GM12878 (cell line): Measurements from ENCODE around the gene SPPL2B. TPM values are rescaled to one million over a fixed set of nuclear protein-coding genes. Genes with fewer than 3 reads are reported as not detected.

Experiments used
- ATAC-seq: fragments of 200-7000 bp; cut with Tn5 transposase; 3 replicates; pipeline ENCODE4 v1.9.1; 2020; ENCODE audit warnings: mild to moderate bottlenecking, moderate library complexity
- BruUV-seq: library from RNA; stranded (reverse); fragments of 400-500 nt; replicated peaks from 2 replicates; lab custom pipeline; 2021; lab: Mats Ljungman, UMichigan
- CTCF ChIA-PET: fragments of 300-600 bp; sonication (Branson Sonifier 250); formaldehyde crosslinking; extraction: SDS; loops from one replicate; lab custom pipeline; 2021; ENCODE audit warnings: inconsistent platforms; lab: Yijun Ruan, JAX
- POLR2A ChIA-PET: fragments of 350-600 bp; formaldehyde crosslinking; extraction: SDS; loops from one replicate; lab custom pipeline; 2021; ENCODE audit warnings: inconsistent platforms; lab: Charles Lee
- RAD21 ChIA-PET: fragments of 300-600 bp; sonication (Branson Sonifier 250); formaldehyde crosslinking; loops from one replicate; lab custom pipeline; 2023; ENCODE audit warnings: antibody characterized with exemption; ENCODE audit not compliant: unreplicated experiment; lab: Charles Lee
- SMC1A ChIA-PET: fragments of 300-600 bp; sonication (Branson Sonifier 250); formaldehyde crosslinking; loops from one replicate; lab custom pipeline; 2023; ENCODE audit not compliant: unreplicated experiment, uncharacterized antibody; lab: Charles Lee
- DNase-seq: peaks from one replicate; pipeline ENCODE4 v3.0.0-alpha.2; 2011; ENCODE audit warnings: low read depth, low spot score
- FAIRE-seq: peaks from 3 replicates; lab custom pipeline; 2011; peaks lifted over from hg19 to GRCh38; lab: Jason Lieb, UNC
- H2AFZ ChIP-seq: 2 replicates; pipeline ENCODE4 v1.6.0; 2011; ENCODE audit warnings: low read depth, low read length, control low read depth; ENCODE audit not compliant: control insufficient read depth
- H3K27ac ChIP-seq: 2 replicates; pipeline ENCODE4 v1.5.1; 2011; ENCODE audit warnings: control low read depth; ENCODE audit not compliant: control insufficient read depth, insufficient read depth
- H3K27me3 ChIP-seq, 2 experiments: replicated peaks in 1 of 2; 2 replicates each; pipeline versions ENCODE4 v1.6.0 to v1.6.1; 2011; ENCODE audit warnings: low read length in 1 of 2; ENCODE audit not compliant: control insufficient read depth in 2 of 2, insufficient read depth in 2 of 2
- H3K36me3 ChIP-seq, 2 experiments: 2 replicates each; pipeline ENCODE4 v1.5.1; 2011; ENCODE audit warnings: low read length in 1 of 2; ENCODE audit not compliant: control insufficient read depth in 2 of 2, insufficient read depth in 2 of 2
- H3K4me1 ChIP-seq: 2 replicates; pipeline ENCODE4 v1.6.1; 2011; ENCODE audit warnings: mild to moderate bottlenecking, low read length, moderate library complexity, mixed read lengths; ENCODE audit not compliant: control insufficient read depth, insufficient read depth
- H3K4me2 ChIP-seq: 2 replicates; pipeline ENCODE4 v1.6.0; 2011; ENCODE audit warnings: control low read depth; ENCODE audit not compliant: control insufficient read depth, insufficient read depth
- H3K4me3 ChIP-seq: fragments of 200-600 bp; sonication (generic); 2 replicates; pipeline ENCODE4 v1.5.1; 2016
- H3K79me2 ChIP-seq: 2 replicates; pipeline ENCODE4 v1.6.0; 2011; ENCODE audit warnings: low read length; ENCODE audit not compliant: control insufficient read depth, insufficient read depth
- H3K9ac ChIP-seq: 2 replicates; pipeline ENCODE4 v1.8.0; 2011; ENCODE audit warnings: low read length, control low read depth, mixed read lengths; ENCODE audit not compliant: control insufficient read depth, insufficient read depth
- H3K9me3 ChIP-seq: replicated peaks from 3 replicates; pipeline ENCODE4 v1.5.1; 2011; ENCODE audit warnings: mild to moderate bottlenecking, low read length; ENCODE audit not compliant: control insufficient read depth, insufficient read depth
- H4K20me1 ChIP-seq: 2 replicates; pipeline ENCODE4 v1.6.0; 2011; ENCODE audit not compliant: control insufficient read depth, insufficient read depth
- CBX5 ChIP-seq: sonication (generic); IDR thresholded peaks from 2 replicates; pipeline ENCODE4 v1.6.1; 2016; ENCODE audit warnings: low read depth, moderate library complexity, mild to moderate bottlenecking, inconsistent platforms
- CEBPB ChIP-seq, 2 experiments: fragments of 150-350 bp in 1 of 2; IDR thresholded peaks; 2 replicates each; pipeline ENCODE4 v1.6.1; 2012 to 2014; ENCODE audit warnings: low read depth in 2 of 2, low read length in 2 of 2, borderline replicate concordance in 1 of 2, inconsistent platforms in 1 of 2
- CHD4 ChIP-seq: fragments of 200-600 bp; sonication (generic); IDR thresholded peaks from 2 replicates; pipeline ENCODE4 v1.6.1; 2016; ENCODE audit warnings: mild to moderate bottlenecking
- FOS ChIP-seq: IDR thresholded peaks from 3 replicates; pipeline ENCODE4 v1.6.1; 2011; ENCODE audit warnings: borderline replicate concordance; ENCODE audit not compliant: insufficient read length; ENCODE audit errors: extremely low read depth
- HDAC2 ChIP-seq: fragments of 200-600 bp; sonication (generic); IDR thresholded peaks from 2 replicates; pipeline ENCODE4 v1.6.1; 2017
- NFYB ChIP-seq: IDR thresholded peaks from 2 replicates; pipeline ENCODE4 v1.6.1; 2011; ENCODE audit warnings: low read depth, mild to moderate bottlenecking, low read length, improper control_type of control experiment, moderate library complexity; ENCODE audit not compliant: insufficient read depth
- TAF1 ChIP-seq: IDR thresholded peaks from 2 replicates; pipeline ENCODE4 v1.6.1; 2011; ENCODE audit warnings: mild to moderate bottlenecking, low read depth, low read length, borderline replicate concordance
- ZNF274 ChIP-seq: IDR thresholded peaks from one replicate; pipeline ENCODE4 v1.8.0; 2011; ENCODE audit not compliant: insufficient read length, insufficient read depth
- ZNF384 ChIP-seq: IDR thresholded peaks from 2 replicates; pipeline ENCODE4 v1.6.1; 2012; ENCODE audit warnings: low read depth, mild to moderate bottlenecking, low read length, improper control_type of control experiment, borderline replicate concordance
- WGBS: methylation state at CpG from one replicate; pipeline ENCODE4 v1.1.6; 2016; ENCODE audit warnings: low lambda C conversion rate; ENCODE audit not compliant: insufficient replicate concordance, insufficient coverage; ENCODE audit errors: missing lambda C conversion rate; 5-methylcytosine and 5-hydroxymethylcytosine counted together
- in situ Hi-C: fragments of 300-500 bp; cut with MboI; formaldehyde crosslinking; loops from 9 replicates; pipeline ENCODE4 v1.14.3; 2018; ENCODE audit warnings: mixed read lengths
- intact Hi-C: fragments of 100-400 bp; cut with micrococcal nuclease; formaldehyde crosslinking; loops from one replicate; pipeline ENCODE4 v1.14.2; 2022; ENCODE audit not compliant: unreplicated experiment
- polyA plus RNA-seq, 11 experiments: library from polyadenylated mRNA; depleted of rRNA in 4 of 11; unstranded in 6 of 11; stranded (reverse) in 5 of 11; fragments of >200 nt; fragmentation: Nextera tagmentation in 4 of 11; fragmentation: Illumina TruSeq in 1 of 11; extraction: Ambion mirVana in 4 of 11; extraction: Trizol in 1 of 11; gene quantifications; 1 replicate in 1 of 11; 2 replicates in 10 of 11; pipeline versions ENCODE4 v1.2.1 to v1.2.3, GENCODE V29; 2011 to 2016; ENCODE audit warnings: inconsistent platforms in 2 of 11, missing spikeins in 2 of 11, low read depth in 1 of 11
- total RNA-seq, 4 experiments: library from RNA; depleted of rRNA in 3 of 4; stranded (reverse); fragments of >200 nt in 3 of 4; fragmentation: Illumina TruSeq in 1 of 4; extraction: Trizol in 1 of 4; gene quantifications; 2 replicates each; pipeline versions ENCODE4 v1.2.1 to v1.2.3, GENCODE V29; 2013 to 2021
- TF ChIP-seq, protein P1 (sequence below): fragments of 450-650 bp; IDR thresholded peaks from 2 replicates; pipeline ENCODE4 v1.6.1; 2017; ENCODE audit warnings: mild to moderate bottlenecking, low read depth, inconsistent platforms; ENCODE audit not compliant: poor library complexity, severe bottlenecking
- TF ChIP-seq, protein P2 (sequence below): fragments of 450-650 bp; formaldehyde crosslinking; IDR thresholded peaks from 2 replicates; pipeline ENCODE4 v1.5.0; 2022; ENCODE audit warnings: mild to moderate bottlenecking, missing genetic modification characterization

SPPL2B gene
- total and polyA plus RNA-seq, 10 of the 15 experiments (the other 5 are each of a cell fraction or from before 2014, with no cell fraction given), result 0.29 to 56.5 (median 18.3) TPM

DNA sequence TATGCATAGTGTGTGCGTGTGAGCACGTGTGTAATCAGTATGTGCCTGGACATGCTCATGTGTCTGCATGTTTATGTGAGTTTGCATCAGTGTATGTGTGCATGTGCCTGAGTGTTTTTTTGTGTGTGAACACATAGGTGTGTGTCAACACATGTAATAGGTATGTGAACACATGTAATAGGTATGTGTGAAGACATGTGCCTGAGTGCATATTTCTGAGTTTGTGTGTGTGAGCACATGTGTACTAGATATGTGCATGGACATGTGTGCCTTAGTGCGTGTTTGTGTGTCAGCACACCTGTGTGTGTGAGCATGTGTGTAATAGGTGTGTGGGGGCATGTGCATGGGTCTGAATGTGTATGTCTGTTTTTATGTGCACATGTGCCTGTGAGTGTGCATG is 7.4 kb downstream of the SPPL2B start:
- RAD21 ChIA-PET, result no interaction called here
- Histone ChIP-seq H3K9me3 (no peaks in the 10 kb centered on the region; the same call in 2 of the 3 replicates), H3K79me2 (peaks cover 19% of the 10 kb centered on the region), H3K4me2 (no peak overlapping the region), H3K36me3 (peaks cover 0 to 6% of the 10 kb centered on the region in 2 experiments; a peak in 3 of 4 replicates), H3K4me1 (peaks cover 10% of the 10 kb centered on the region), H3K4me3 (no peak overlapping the region), H2AFZ (no peak overlapping the region), H3K27ac (no peak overlapping the region), H3K27me3 (no peaks in the 10 kb centered on the region), H3K9ac (no peak overlapping the region), H4K20me1 (no peaks in the 10 kb centered on the region)
- POLR2A ChIA-PET, result no interaction called here
- FAIRE-seq (no peak), DNase-seq (no peak), ATAC-seq (no peak)
- TF ChIP-seq, protein P1, sequence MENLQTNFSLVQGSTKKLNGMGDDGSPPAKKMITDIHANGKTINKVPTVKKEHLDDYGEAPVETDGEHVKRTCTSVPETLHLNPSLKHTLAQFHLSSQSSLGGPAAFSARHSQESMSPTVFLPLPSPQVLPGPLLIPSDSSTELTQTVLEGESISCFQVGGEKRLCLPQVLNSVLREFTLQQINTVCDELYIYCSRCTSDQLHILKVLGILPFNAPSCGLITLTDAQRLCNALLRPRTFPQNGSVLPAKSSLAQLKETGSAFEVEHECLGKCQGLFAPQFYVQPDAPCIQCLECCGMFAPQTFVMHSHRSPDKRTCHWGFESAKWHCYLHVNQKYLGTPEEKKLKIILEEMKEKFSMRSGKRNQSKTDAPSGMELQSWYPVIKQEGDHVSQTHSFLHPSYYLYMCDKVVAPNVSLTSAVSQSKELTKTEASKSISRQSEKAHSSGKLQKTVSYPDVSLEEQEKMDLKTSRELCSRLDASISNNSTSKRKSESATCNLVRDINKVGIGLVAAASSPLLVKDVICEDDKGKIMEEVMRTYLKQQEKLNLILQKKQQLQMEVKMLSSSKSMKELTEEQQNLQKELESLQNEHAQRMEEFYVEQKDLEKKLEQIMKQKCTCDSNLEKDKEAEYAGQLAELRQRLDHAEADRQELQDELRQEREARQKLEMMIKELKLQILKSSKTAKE, result no peak
- TF ChIP-seq CHD4, result no peak
- TF ChIP-seq CEBPB (IDR thresholded peaks at IDR 0.05; ENCODE audit: borderline replicate concordance in 1 of 2, low read depth in 2 of 2, low read length in 2 of 2), result no peak
- TF ChIP-seq ZNF274, result no peak
- TF ChIP-seq, protein P2, sequence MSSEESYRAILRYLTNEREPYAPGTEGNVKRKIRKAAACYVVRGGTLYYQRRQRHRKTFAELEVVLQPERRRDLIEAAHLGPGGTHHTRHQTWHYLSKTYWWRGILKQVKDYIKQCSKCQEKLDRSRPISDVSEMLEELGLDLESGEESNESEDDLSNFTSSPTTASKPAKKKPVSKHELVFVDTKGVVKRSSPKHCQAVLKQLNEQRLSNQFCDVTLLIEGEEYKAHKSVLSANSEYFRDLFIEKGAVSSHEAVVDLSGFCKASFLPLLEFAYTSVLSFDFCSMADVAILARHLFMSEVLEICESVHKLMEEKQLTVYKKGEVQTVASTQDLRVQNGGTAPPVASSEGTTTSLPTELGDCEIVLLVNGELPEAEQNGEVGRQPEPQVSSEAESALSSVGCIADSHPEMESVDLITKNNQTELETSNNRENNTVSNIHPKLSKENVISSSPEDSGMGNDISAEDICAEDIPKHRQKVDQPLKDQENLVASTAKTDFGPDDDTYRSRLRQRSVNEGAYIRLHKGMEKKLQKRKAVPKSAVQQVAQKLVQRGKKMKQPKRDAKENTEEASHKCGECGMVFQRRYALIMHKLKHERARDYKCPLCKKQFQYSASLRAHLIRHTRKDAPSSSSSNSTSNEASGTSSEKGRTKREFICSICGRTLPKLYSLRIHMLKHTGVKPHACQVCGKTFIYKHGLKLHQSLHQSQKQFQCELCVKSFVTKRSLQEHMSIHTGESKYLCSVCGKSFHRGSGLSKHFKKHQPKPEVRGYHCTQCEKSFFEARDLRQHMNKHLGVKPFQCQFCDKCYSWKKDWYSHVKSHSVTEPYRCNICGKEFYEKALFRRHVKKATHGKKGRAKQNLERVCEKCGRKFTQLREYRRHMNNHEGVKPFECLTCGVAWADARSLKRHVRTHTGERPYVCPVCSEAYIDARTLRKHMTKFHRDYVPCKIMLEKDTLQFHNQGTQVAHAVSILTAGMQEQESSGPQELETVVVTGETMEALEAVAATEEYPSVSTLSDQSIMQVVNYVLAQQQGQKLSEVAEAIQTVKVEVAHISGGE (CRISPR knock-in tag), result no peak
- TF ChIP-seq HDAC2, result no peak
- no peak for TF ChIP-seq NFYB
- no peak for TF ChIP-seq ZNF384
- no peak for TF ChIP-seq FOS
- no peak for TF ChIP-seq TAF1
- no peak for TF ChIP-seq CBX5
- SMC1A ChIA-PET, result no interaction called here
- WGBS, result 81% methylated on average over 3 of the region's 3 CpGs
- in situ Hi-C loops, result no loop called here
- CTCF ChIA-PET, result no interaction called here
- intact Hi-C loops, result no loop called here
- BruUV-seq, result no TSS peak
